GM08714 (cell line): Measurements from ENCODE around the gene NDUFS5.
"Not testable (repeated sequence)": the region's sequence is repeated elsewhere in the genome, so short reads cannot be mapped to it uniquely, and the experiment has no call there.

ENCODE experiments used
- H3K4me3 ChIP-seq: fragments of 200-500 bp; sonication (Bioruptor generic); 2 replicates; pipeline ENCODE4 v1.5.1; 2014; ENCODE audit warnings: mild to moderate bottlenecking, low read length, inconsistent platforms
- ZNF274 ChIP-seq: IDR thresholded peaks from 2 replicates; pipeline ENCODE4 v1.6.1; 2012; ENCODE audit warnings: mild to moderate bottlenecking, low read depth, low read length

The NDUFS5 gene

DNA sequence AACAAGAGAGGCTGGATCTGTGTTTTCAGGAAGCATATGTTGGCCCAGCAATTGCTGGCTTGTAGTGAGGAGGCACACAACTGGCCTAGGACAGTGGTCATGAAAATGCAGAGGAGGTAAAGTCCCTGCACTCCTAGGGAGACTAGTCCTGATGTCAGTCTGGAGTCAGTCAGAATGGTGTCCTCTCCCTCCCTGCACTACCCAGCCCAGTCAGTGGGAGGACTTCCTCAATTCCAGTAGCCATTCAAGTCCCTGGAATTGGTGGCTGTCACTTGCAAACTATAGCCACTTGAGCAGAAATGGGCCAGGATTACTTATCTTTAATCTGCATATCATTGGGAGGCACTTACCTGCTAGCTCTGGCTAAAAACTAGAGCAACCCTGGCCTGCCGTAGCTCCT, 18.6 kb downstream of the NDUFS5 start:
- TF ChIP-seq ZNF274, result no peak
- no peak overlapping the region for H3K4me3 ChIP-seq

DNA sequence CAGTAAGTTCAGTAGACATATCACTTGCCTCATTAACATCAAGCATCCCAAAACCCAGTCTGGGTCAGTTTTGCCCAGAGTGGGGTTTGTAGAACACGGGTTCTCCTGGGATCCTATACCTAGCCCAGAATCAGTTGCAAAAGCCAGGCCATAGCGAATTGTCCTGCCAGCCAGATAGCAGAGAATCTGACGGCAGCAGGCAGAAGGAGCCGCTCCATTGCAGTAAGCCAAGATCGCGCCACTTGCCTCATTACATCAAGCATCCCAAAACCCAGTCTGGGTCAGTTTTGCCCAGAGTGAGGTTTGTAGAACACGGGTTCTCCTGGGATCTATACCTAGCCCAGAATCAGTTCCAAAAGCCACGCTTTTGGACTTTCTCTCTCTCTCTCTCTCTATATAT, 19.1 kb downstream of the NDUFS5 start:
- H3K4me3 ChIP-seq, result no peak overlapping the region
- no peak for TF ChIP-seq ZNF274

DNA sequence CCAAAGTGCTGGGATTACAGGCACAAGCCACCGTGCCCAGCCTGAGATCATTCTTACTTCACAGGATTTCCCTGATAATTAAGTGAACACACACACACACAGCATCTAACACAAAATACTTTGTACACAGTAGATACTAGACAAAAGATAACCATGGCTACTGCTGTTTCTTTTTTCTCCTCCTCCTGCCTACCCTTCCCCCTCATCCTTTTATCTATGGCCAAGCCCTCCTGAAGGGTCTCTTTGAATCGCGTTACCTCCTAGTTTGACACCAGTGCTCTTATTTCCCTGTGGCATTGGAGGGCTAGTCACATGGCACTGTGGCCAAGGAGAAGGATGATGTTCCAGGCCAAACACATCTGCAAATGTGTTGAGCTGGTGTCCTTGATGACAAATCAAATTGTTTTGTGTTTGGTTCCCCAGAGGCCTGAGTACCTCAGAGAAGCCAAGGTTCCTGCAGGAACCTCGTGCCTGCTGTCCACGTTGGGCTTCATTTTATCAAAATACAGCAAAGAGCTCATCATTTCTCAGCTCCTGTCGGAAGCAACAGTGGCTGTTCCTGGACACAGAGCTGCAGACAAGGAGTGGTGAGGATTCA, 20.6 kb downstream of the NDUFS5 start:
- no peak for TF ChIP-seq ZNF274
- H3K4me3 ChIP-seq, result no peak overlapping the region

DNA sequence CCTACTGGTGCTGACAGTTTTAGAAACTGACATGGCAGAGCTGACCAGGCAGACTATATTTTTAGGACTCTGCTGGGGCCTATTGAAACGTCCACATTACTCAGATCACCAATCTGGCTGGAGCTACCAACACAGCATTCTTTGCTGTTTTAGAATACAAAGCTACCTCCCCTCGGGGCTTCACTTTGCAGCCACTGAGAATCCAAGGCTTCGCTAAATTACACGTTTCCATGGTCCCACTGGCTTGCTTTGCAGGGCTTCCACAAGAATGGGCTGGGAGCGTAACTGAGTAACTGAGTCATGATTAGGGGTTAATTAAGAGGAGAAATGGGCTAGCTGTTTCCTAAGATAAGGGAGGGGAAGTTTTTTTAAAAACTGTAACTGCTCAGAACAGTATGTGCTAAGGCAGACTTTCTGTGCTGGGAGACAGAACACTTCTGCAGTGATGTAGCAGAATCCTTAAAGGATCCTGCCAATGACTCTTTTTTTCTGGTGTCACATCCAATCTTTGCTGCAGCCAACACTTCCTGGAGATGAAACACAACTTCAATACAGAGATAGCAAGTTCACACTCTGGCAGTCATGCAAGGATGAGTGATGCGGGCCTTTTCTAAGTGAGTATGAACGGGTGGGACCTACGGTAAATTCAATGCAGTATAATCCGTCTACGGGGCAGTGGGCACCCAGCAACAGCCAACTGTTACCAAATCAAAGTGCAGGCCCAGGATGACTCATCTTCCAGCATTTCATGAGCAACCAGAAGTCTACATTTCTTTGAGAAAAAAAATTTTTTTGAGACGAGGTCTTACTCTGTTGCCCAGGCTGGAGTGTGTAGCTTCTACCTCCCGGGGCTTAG, 21.5 kb downstream of the NDUFS5 start:
- no peak for TF ChIP-seq ZNF274
- H3K4me3 ChIP-seq, result no peak overlapping the region

DNA sequence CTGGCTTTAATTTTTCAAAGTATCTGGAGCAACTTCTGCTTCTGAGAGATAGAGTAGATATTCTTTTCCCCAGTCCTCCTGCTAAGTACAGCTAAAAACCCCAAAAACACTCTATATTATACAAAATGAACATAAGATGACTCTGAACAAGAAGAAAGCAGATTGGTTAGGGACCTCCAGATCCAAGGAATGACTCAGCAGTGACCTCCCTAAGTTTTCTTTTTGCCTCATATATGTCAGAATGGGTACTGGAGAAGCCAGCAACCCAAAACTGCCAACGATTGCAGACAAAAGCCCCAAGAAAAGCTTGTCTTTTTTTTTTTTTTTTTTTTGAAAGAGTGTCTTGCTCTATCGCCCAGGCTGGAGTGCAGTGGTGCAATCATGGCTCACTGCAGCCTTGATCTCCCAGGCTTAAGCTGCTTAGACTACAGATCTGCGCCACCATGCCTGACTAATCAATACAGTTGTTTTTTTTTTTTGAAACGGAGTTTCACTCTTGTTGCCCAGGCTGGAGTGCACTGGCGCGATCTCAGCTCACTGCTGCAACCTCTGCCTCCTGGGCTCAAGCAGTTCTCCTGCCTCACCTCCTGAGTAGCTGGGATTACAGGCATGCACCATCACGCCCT, 22.7 kb downstream of the NDUFS5 start:
- no peak for TF ChIP-seq ZNF274
- H3K4me3 ChIP-seq, result no peak overlapping the region

DNA sequence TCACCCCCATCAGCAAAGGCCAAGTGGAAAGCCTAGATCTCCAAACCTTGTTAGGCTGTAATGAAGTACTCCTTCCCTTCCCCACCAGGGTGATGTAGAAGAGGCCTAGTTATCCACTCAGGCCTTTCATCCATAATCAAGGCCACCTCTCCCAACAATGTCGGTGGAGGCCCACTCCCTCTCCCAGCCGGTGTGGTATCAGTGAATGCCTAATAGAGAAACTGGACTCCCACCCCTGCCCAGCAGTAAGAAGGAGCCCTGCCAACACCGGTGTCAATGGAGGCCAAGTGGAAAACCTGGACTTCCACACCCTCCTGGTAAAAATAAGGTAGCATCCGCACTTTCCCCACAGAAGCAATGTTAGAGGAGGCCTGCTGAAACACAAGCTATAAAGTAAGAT, 23.9 kb downstream of the NDUFS5 start:
- no peak overlapping the region for H3K4me3 ChIP-seq
- no peak for TF ChIP-seq ZNF274

DNA sequence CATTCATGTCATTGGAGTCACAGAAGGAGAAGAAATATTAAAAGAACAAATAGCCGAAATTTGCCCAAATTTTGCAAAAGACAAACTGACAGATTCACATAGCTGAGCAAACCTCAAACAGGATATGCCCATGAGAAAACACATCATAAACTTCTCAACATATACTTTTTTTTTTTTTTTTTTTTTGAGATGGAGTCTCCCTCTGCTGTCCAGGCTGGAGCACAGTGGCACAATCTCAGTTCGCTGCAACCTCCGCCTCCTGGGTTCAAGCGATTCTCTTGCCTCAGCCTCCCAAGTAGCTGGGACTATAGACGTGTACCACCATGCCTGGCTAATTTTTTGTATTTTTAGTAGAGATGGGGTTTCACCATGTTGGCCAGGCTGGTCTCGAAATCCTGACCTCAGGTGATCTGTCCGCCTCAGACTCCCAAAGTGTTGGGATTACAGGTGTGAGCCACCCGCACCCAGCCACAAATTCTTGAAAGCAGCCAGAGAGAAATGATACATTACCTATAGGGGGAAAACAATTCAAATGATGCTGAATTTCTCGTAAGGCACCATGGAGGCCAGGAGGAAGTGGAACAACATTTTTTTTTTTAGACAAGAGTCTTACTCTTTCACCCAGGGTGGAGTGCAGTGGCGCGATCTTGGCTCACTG, 25.2 kb downstream of the NDUFS5 start:
- H3K4me3 ChIP-seq, result not testable (repeated sequence)

DNA sequence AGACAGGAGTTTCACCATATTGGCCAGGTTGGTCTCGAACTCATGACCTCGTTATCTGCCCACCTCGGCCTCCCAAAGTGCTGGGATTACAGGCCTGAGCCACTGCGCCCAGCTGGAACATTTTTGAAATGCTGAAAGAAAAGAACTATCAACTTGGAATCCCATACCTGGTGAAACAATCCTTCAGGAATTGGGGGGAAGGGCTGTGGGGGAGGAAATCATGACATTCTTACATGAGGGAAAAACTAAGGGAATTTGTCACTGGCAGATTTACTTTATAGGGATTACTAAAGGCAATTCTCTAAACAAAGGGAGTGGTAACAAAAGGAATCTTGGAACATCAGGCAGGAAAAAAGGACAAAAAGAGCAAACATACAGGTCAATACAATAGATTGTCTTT, 25.8 kb downstream of the NDUFS5 start:
- H3K4me3 ChIP-seq, result no peak overlapping the region
- no peak for TF ChIP-seq ZNF274

DNA sequence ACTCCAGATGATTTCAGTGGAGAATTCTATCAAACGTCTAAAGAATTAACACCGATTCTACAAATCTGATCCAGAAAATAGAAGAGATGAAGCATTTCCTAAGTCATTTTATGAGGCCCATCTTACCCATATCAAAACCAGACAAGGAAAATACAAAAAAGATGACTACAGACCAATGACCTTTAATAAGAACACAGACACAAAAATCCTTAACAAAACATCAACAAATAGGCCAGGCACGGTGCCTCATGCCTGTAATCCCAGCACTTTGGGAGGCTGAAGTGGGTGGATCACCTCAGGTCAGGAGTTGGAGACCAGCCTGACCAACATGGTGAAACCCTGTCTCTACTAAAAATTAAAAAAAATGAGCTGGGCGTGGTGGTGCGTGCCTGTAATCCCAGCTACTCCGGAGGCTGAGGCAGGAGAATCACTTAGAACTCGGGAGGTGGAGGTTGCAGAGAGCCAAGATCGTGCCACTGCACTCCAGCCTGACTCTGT, 29.1 kb downstream of the NDUFS5 start:
- H3K4me3 ChIP-seq, result not testable (repeated sequence)

DNA sequence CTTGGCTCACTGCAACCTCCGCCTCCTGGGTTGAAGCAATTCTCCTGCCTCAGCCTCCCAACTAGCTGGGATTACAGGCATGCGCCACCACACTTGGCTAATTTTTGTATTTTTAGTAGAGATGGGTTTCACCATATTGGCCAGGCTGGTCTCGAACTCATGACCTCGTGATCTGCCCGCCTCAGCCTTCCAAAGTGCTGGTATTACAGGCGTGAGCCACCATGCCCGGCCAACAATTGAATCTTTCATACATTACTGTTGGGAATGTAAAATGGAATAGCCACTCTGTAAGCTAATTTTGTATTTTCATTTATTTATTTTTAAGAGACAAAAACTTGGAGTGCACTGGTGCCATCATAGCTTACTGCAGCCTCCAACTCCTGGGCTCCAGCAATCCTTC, 35.4 kb downstream of the NDUFS5 start:
- H3K4me3 ChIP-seq, result not testable (repeated sequence)

DNA sequence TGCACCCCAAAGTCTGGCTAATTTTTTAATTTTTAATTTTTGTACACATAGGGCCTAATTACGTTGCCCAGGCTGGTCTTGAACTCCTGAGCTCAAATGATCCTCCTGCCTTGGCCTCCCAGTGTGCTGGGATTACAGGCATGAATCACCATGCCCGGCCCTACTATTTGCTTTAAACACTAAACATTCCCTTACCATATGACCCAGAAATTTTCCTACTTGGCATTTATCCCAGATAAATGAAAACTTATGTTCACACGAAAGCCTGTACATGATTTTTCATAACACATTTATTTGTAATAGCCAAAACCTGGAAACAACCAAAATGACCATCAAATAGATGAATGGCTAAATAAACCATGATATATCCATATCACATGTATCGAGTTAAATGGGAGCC, 35.8 kb downstream of the NDUFS5 start:
- TF ChIP-seq ZNF274, result no peak
- no peak overlapping the region for H3K4me3 ChIP-seq

DNA sequence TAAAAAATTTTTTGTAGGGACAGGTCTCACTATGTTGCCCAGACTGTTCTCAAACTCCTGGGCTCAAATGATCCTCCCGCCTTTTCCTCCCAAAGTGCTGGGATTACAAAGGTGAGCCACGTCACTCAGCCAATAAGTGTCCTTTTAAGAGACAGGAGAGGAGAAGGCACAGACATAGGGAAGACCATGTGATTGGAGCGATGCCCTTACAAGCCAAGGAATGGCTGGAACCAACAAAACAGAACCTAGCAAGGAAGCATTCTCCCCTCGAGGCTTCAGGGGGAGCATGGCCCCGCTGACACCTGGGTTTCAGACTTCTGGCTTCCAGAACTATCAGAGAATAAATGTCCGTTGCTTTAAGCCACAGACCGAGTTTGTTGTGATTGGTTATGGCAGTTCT, 37.0 kb downstream of the NDUFS5 start:
- no peak overlapping the region for H3K4me3 ChIP-seq

DNA sequence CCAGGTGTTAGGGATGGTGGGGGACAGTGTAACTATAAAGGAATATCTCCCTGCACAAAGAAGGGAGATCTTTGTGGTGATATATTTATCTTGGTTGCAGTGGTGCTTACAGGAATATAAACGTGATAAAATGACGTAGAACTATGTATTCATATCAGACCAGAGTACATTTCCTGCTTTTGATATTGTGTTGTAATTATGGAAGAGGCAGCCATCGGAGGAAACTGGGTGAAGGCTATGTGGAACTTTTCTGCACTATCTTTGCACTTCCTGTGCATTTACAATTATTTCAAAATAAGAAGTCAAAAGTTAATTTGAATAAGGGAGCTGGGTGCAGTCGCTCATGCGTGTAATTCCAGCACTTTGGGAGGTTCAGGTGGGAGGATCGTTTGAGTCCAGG, 37.6 kb downstream of the NDUFS5 start:
- H3K4me3 ChIP-seq, result no peak overlapping the region
- no peak for TF ChIP-seq ZNF274

More for the DNA sequence above, 37.0 kb downstream of the NDUFS5 start:
- TF ChIP-seq ZNF274, result no peak

DNA sequence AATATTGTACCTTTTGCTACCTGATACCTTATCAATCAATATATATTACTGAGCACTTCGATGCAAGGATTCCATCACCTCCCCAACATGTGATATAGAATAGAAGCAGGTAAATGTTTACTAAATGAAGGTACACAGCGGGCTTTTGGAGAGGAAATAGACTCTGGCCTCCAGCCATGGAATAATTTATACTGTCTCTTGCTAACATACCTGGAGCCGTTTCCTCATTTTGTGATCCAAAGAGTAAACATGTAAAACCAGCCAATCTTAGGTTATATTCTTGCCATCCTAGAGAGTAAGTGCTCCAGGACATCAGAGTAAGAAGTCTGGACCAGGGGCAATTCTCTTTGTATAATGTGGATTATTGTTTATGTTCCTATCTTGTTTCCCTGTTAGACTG, 39.4 kb downstream of the NDUFS5 start:
- no peak for TF ChIP-seq ZNF274
- H3K4me3 ChIP-seq, result no peak overlapping the region

DNA sequence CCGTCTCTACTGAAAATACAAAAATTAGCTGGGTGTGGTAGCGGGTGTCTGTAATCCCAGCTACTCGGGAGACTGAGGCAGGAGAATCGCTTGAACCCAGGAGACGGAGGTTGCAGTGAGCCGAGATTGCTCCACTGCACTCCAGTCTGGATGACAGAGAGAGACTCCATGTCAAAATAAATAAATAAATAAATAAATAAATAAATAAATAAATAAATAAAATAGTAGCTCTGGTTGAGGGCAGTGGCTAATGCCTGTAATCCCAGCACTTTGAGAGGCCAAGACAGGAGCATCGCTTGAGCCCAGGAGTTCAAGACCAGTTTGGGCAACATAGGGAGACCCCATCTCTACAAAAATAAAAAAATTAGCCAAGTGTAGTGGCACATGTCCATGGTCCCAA, 42.1 kb downstream of the NDUFS5 start:
- not testable (repeated sequence) for H3K4me3 ChIP-seq

DNA sequence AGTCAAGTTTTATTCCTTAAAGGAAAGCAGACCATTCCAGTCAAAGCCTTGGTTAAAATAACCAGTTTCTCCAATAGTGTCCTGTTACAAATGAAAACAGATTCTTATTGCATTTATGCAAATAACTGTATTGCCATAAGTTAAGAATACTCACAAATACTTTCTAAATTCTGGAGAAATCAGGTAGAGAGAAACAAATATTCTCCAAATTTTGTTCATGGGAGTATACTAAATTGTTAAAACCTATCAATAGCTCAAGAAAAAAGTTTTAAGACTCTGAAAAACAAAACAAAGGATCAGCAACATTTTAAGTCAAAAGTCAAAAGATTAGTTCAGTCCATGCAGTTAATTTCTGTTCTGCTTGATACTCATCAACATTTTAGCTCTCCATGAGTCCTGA, 45.4 kb downstream of the NDUFS5 start:
- not testable (repeated sequence) for H3K4me3 ChIP-seq
